HG03175 (cell line): ENCODE data around the gene SPARC.
"Not testable (repeated sequence)": the region's sequence is repeated elsewhere in the genome, so short reads cannot be mapped to it uniquely, and the experiment has no call there.

Source experiments
- ATAC-seq: cut with Tn5 transposase; IDR thresholded peaks from one replicate; pipeline ENCODE4 v1.9.1; 2021; ENCODE audit warnings: mild to moderate bottlenecking, moderate library complexity; ENCODE audit not compliant: unreplicated experiment

The SPARC gene

DNA sequence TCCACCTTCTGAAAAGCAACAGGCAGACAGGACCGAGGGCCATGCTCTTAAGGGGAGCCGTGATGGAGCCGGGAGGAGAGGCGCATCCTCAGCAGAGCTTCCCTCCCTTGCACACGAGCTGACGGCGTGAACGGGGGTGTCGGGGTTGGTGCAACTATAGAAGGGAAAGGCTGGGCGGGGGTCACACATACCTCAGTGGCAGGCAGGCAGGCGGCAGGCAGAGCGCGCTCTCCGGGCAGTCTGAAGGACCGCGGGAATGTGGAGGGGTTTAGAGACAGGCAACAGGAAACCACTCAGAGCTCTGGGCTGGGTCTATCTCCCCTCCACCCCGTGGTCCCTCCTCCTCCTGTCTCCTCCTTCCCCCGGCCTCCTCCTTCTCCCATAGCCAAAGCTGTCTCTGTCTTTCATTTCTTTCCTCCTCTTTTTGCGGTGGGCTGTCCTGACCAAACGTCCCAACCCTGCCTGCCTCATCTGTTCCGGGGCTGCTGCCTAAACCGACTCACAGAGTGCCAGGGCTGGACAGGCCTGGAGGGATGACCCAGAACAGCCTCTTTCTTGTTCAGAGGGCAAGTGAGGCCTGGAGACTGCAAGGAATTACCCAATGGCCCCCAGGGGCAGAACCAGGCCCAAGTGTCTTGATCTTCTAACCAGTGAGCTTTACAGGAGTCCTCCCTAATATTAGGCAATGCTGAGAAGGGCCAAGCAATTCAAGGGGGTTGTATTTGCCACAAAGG, at the start of gene SPARC:
Gene SPARC (minus strand): TSS at position 242 of the 734 bp plus-strand sequence. CDS start 10,727 bp downstream, outside the sequence.
- peak; percentile 51 for ATAC-seq

DNA sequence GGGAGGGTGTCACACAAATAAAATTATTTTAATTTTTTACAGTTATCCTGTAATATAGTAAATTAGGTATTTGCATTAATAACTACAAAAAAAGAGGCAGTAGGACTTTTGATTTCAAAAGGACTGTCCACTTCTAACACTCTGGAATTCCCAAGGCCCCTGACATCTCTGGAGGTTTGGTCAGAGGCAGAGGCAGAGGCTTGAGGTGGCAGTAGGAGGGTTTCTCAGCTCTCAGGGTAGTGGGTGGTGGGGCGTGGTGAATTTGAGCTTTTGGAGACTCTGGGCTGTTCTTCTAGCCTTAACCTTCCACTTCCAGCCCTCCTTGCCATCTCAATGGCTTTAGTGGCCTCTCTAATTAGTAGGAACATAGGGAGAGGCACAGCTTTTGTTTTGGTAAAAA, 48.9 kb upstream of the SPARC start:
- ATAC-seq: no peak

DNA sequence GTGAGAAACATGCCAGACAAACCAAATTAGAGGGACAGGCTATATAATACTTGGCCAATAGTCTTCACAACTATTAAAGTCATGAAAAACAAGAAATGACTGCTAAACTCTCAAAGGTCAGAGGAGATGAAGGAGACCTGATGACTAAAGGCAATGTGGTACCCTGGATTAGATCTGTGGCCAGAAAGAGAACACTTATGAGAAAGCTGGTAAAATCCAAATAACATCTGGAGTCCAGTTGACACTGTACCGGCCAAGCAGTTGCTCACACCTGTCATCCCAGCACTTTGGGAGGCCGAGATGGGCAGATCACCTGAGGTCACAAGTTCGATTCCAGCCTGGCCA, 47.3 kb upstream of the SPARC start:
- ATAC-seq: no peak

- ATAC-seq: no peak
Measured at GRCh38 chr5:151733358-151734063, 46.8 kb upstream of the SPARC start.

DNA sequence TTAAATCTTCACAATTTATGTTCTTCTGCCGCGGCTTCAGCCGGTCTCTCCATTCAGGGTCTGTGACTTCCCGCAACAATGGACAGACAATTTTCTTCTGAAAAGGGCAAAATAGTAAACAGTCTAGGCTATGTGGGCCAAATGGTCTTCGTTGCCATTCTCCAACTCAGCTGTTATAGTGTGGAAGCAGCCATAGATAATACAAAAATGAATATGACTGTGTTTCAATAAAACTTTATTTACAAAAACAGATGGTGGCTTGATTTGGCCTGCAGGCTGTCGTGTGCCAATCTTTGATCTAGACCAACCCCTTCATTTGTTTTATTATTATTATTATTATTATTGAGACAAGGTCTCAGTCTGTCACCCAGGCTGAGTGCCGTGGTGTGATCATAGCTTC, 43.7 kb upstream of the SPARC start:
- ATAC-seq: no peak

DNA sequence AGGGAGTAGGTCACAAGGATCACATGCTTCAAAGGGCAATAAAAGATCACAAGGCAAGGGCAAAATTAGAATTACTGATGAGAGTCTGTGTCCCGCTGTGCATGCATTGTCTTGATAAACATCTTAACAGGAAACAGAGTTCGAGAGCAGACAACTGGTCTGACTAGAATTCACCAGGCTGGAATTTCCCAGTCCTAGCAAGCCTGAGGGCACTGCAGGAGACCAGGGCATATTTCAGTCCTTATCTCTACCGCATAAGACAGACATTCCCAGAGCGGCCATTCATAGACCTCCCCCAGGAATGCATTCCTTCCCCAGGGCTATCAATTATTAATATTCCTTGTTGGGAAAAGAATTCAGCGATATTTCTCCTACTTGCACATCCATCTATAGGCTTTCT, 42.9 kb upstream of the SPARC start:
- ATAC-seq: not testable (repeated sequence)

DNA sequence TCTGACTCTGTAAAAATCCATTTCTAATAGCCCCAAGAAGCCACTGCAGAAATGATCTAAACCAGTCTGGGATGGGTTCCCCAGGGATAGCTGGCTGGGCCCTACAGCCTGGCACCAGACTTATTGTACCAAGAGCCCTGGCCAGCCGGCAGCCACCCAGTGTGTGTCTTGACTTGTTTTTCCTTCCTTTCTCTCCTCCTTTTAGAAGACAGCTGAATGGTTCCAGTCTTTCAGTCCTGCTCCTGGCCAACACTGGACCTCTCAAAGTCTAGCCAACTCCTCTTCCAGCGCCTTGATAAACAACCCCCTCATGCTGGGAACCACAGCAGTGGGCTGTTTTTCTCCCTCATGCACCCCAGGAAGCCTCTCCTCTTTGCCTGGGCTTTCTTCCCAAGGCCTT, 37.6 kb upstream of the SPARC start:
- ATAC-seq: no peak

DNA sequence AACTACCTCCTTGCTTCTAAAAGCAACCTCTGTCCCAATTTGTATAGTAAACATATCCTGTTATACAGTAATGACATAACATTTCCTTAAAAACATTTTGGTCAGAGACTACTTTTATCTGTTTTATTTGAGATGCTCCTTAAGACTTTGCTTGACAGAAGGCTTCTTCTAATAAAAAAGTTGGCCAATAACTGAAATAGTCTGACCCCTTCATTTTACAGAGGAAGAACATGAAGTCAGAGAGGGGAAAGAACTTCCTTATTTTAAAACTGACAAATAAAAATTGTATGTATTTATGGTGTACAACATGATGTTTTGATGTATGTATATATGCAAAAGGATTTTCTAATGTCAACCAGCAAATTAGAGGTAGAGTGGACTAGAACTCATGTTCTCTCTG, 35.8 kb upstream of the SPARC start:
- ATAC-seq: no peak

DNA sequence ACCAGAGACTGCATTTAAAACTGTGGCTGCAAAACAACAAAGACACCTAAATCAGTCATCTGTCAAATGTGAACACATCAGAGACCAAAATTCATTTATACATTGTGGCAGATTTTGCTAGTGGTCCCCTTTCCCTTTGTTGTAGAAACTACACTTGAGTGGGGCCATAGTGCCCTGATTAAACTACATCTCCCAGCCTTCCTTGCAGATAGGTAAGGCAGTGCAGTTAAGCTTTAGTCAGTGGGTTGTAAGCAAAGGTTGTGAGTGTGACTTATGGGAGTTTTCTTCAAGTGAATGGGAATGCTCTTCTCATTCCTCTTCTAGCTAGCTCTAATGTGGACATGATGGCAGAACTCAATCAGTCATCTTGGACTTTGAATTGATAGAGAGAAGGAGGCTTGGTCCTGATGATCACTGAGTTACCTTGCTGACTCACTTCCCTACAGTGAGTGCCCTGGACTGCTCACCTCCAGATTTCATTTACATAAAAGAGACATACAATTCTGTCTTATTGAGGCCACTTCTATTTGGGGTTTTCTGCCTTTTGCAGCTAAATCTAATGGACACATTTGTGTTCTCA, 35.2 kb upstream of the SPARC start:
- ATAC-seq: peak; percentile 28

DNA sequence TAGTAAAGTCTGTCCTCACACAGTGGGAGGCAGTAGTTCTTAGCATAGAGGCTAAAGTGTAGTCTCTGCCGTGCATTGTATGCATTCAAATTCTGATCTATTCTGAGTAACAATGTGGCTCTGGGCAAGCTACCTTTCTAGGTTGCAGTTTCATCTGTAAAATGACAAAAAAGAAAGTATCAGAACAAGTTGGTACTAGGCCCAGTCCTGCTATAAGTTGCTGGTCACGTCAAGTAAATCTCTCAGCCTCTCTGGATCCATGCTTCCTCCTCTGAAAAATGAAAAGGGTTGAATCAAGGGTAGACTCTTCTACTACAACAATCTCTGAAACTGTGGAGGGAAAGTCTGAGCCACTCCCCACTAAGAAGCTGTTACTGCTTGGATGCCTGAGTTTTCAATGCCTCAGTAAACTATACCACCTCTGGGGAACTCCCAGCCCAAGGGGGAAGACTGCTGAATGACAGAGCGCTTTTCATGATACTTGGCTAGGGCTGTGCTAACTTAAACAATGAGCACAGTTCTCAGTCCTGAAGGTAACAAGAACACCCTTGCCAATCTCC, 34.5 kb upstream of the SPARC start:
- ATAC-seq: peak; percentile 83

DNA sequence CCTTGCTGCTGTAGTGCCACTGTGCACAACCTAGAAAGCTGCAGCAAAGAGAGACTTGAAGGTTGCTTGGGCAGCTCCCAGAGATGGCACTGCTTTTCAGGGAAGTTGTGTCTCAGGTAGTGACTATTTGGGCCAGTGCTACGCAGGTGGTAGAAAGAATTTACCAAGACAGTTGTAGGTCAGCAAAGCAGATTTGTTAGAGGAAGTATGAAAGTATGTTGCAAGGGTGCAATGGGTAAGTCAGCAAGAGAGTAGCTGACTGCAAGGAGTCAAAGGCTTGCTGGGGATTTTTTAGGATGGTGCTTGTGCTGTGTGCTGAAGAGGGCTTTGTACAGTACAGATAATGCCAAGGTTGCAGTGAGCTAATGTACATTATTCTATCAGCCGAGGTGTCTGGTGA, 33.5 kb upstream of the SPARC start:
- ATAC-seq: no peak

- peak; percentile 22 for ATAC-seq
Measured at GRCh38 chr5:151719228-151720000, 32.7 kb upstream of the SPARC start.

DNA sequence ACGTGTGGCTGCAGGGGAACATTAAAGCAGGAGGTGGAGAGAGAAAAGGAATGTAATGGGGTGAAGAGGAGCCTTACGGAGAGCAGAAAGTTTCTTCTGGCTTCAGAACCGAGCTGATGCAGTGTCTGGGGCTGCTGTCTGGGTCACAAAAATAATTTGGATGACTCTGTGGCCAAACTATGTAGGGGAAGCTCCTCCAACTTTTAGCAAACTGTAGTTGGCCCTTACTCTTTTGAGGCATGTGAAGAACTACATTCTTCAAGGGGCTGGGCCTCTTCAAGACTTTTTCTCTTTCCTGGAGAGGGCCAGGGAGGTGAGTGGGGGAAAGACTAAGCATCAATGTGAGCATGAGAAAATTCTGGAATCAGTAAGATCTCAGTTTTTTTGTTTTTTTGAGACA, 31.9 kb upstream of the SPARC start:
- ATAC-seq: no peak

- no peak for ATAC-seq
Measured at GRCh38 chr5:151718153-151718552, 31.4 kb upstream of the SPARC start.

DNA sequence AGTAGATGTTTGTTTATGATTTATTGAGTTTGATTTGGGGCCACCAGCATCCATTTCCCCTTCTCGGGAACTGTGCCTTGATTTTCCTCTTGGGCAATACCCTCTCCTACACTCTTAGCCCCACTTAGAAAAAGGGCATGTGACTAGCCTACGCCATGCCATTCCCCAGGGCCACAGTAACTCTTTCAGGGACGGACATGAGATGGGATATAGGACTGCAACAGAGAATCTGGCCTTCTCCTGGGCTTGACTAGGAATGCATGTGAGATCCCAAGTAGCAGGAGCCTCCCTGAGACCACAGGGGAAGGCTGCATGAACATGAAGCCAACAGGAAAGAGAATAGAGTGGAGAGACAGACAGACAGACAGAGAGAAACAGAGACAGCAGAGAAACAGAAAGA, 30.7 kb upstream of the SPARC start:
- ATAC-seq: no peak

GRCh38 chr5:151709109-151709735, 22.5 kb upstream of the SPARC start:
- no peak for ATAC-seq

- ATAC-seq: no peak
Measured at GRCh38 chr5:151708126-151708525, 21.4 kb upstream of the SPARC start.

DNA sequence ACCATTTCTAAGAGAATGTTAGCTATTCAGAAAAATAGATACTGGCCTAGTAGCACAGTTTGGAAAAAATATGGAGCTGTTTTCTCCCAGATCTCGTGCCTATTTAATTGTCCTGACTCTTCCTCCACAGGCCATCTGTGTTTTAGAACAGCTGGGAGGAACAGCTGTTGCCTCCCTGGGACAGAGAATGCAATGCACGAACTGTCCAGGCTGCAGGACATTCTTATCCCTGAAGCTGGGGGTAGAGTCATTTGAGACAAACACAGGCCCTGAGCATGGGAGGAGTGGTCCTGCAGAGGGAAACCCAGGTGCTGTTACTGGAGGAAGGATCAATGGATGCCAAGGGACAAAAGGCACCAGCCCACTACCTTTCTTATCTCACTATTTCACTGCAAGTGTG, 20.9 kb upstream of the SPARC start:
- ATAC-seq: no peak

- no peak for ATAC-seq
Measured at GRCh38 chr5:151706906-151707305, 20.2 kb upstream of the SPARC start.

- no peak for ATAC-seq
Measured at GRCh38 chr5:151703780-151704179, 17.1 kb upstream of the SPARC start.

DNA sequence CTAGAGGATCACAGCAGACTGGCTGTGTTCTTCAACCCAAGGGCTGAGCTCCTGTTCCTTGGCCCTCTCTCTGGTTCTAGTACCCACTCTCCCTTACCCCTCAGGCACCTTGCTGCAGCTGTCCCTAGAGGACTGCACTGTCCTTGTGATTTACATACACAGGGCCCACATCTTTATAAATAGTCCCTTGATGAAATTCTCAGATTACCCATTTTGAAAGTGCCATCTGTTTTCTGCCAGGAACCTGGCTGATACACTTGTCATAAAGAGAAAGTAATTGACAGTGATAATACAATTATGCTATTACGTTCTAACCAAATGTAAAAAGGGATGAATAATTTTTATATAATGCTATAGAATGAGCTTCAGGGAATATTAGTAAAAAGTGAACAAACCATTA, 16.5 kb upstream of the SPARC start:
- ATAC-seq: peak; percentile 92
